Brain pericyte (primary cell): ENCODE measurements around the gene SCART1.
"Not testable (repeated sequence)": the region's sequence is repeated elsewhere in the genome, so short reads cannot be mapped to it uniquely, and the experiment has no call there.

Source experiments
- DNase-seq: peaks from one replicate; pipeline ENCODE4 v3.0.0-alpha.2; 2012; ENCODE audit warnings: low read depth, low spot score

Gene SCART1

GRCh38 chr10:133453516-133454203 is at the start of gene SCART1:
SCART1 (plus strand) TSS chr10:133453945; CDS start chr10:133453998, 53 bp downstream.
- no peak for DNase-seq

- DNase-seq: no peak
Observed at GRCh38 chr10:133405272-133405671, 48.5 kb upstream of the SCART1 start.

- DNase-seq: no peak
Observed at GRCh38 chr10:133405844-133406527, 47.8 kb upstream of the SCART1 start.

GRCh38 chr10:133411523-133412380 is 42.0 kb upstream of the SCART1 start:
- DNase-seq: no peak

GRCh38 chr10:133412381-133412711 is 41.4 kb upstream of the SCART1 start:
- no peak for DNase-seq

GRCh38 chr10:133414401-133414800 is 39.3 kb upstream of the SCART1 start:
- not testable (repeated sequence) for DNase-seq

- DNase-seq: no peak
Observed at GRCh38 chr10:133415752-133416151, 38.0 kb upstream of the SCART1 start.

- DNase-seq: no peak
Observed at GRCh38 chr10:133418289-133418993, 35.3 kb upstream of the SCART1 start.

- no peak for DNase-seq
Observed at GRCh38 chr10:133419211-133419950, 34.4 kb upstream of the SCART1 start.

- no peak for DNase-seq
Observed at GRCh38 chr10:133420028-133420427, 33.7 kb upstream of the SCART1 start.

GRCh38 chr10:133420579-133420978 is 33.2 kb upstream of the SCART1 start:
- DNase-seq: no peak

GRCh38 chr10:133421336-133422222 is 32.2 kb upstream of the SCART1 start:
- no peak for DNase-seq

- no peak for DNase-seq
Observed at GRCh38 chr10:133422223-133422806, 31.4 kb upstream of the SCART1 start.

GRCh38 chr10:133422807-133423771 is 30.7 kb upstream of the SCART1 start:
- no peak for DNase-seq

GRCh38 chr10:133424102-133424501 is 29.6 kb upstream of the SCART1 start:
- DNase-seq: not testable (repeated sequence)

- not testable (repeated sequence) for DNase-seq
Observed at GRCh38 chr10:133424601-133425000, 29.1 kb upstream of the SCART1 start, which contains the start of gene SPRN. SPRN (minus strand) TSS chr10:133424625; CDS start chr10:133423681, 944 bp downstream.

GRCh38 chr10:133429571-133429970 is 24.2 kb upstream of the SCART1 start:
- DNase-seq: not testable (repeated sequence)

GRCh38 chr10:133431888-133432613 is 21.7 kb upstream of the SCART1 start:
- DNase-seq: not testable (repeated sequence)
